ENCODE results near the gene IL19.

Gene IL19

GRCh38 chr1:206880314-206880713, 109.7 kb downstream of the IL19 start:
- Histone ChIP-seq H3K4me2 (ENCODE audit: insufficient read depth, low read length) (no peak overlapping the region), H3K9me3 (ENCODE audit: insufficient read depth, low read length, severe bottlenecking) (peaks cover 9% of the 10 kb centered on the region), H3K4me3 (ENCODE audit: low read depth in 1 of 2, low read length in 2 of 2) (no peak overlapping the region), H4K20me1 (ENCODE audit: insufficient read depth, low read length) (no peaks in the 10 kb centered on the region), H3K27ac (ENCODE audit: low read length) (no peak overlapping the region), H3K36me3 (ENCODE audit: insufficient read depth, low read length) (no peaks in the 10 kb centered on the region), H3K4me1 (ENCODE audit: insufficient read depth, low read length) (no peaks in the 10 kb centered on the region), H3K9ac (ENCODE audit: low read depth, low read length) (no peak overlapping the region), H3K79me2 (ENCODE audit: insufficient read depth, low read length) (no peaks in the 10 kb centered on the region), H3K27me3 (ENCODE audit: insufficient read depth, low read length, poor library complexity) (no peaks in the 10 kb centered on the region), H2AFZ (ENCODE audit: low read depth, low read length) (no peak overlapping the region)
- no peak for TF ChIP-seq EZH2 (IDR thresholded peaks at IDR 0.05; ENCODE audit: borderline replicate concordance, low read depth, low read length, severe bottlenecking)
- no peak for TF ChIP-seq CTCF (IDR thresholded peaks at IDR 0.05; ENCODE audit: borderline replicate concordance, extremely low read depth, low read length, poor library complexity, severe bottlenecking)
- no peak for ATAC-seq (ENCODE audit: insufficient read depth, low read depth)
- no peak for DNase-seq

GRCh38 chr1:206882555-206882954, 112.0 kb downstream of the IL19 start:
- no peak for DNase-seq
- Histone ChIP-seq H3K36me3 (ENCODE audit: insufficient read depth, low read length) (no peaks in the 10 kb centered on the region), H3K27ac (ENCODE audit: low read length) (no peak overlapping the region), H2AFZ (ENCODE audit: low read depth, low read length) (no peak overlapping the region), H3K9me3 (ENCODE audit: insufficient read depth, low read length, severe bottlenecking) (peaks cover 9% of the 10 kb centered on the region), H3K4me2 (ENCODE audit: insufficient read depth, low read length) (no peak overlapping the region), H3K79me2 (ENCODE audit: insufficient read depth, low read length) (no peaks in the 10 kb centered on the region), H3K4me1 (ENCODE audit: insufficient read depth, low read length) (no peaks in the 10 kb centered on the region), H4K20me1 (ENCODE audit: insufficient read depth, low read length) (no peaks in the 10 kb centered on the region), H3K9ac (ENCODE audit: low read depth, low read length) (no peak overlapping the region), H3K4me3 (ENCODE audit: low read depth in 1 of 2, low read length in 2 of 2) (no peak overlapping the region), H3K27me3 (ENCODE audit: insufficient read depth, low read length, poor library complexity) (no peaks in the 10 kb centered on the region)
- TF ChIP-seq CTCF (IDR thresholded peaks at IDR 0.05; ENCODE audit: borderline replicate concordance, extremely low read depth, low read length, poor library complexity, severe bottlenecking) (peak; percentile 33), EZH2 (IDR thresholded peaks at IDR 0.05; ENCODE audit: borderline replicate concordance, low read depth, low read length, severe bottlenecking) (no peak)
- no peak for ATAC-seq (ENCODE audit: insufficient read depth, low read depth)

GRCh38 chr1:206883160-206883559, 112.6 kb downstream of the IL19 start:
- Histone ChIP-seq H3K9me3 (ENCODE audit: insufficient read depth, low read length, severe bottlenecking) (peaks cover 6% of the 10 kb centered on the region), H3K9ac (ENCODE audit: low read depth, low read length) (no peak overlapping the region), H3K36me3 (ENCODE audit: insufficient read depth, low read length) (no peaks in the 10 kb centered on the region), H3K4me3 (ENCODE audit: low read depth in 1 of 2, low read length in 2 of 2) (no peak overlapping the region), H3K27me3 (ENCODE audit: insufficient read depth, low read length, poor library complexity) (no peaks in the 10 kb centered on the region), H3K4me2 (ENCODE audit: insufficient read depth, low read length) (no peak overlapping the region), H4K20me1 (ENCODE audit: insufficient read depth, low read length) (no peaks in the 10 kb centered on the region), H2AFZ (ENCODE audit: low read depth, low read length) (no peak overlapping the region), H3K27ac (ENCODE audit: low read length) (no peak overlapping the region), H3K79me2 (ENCODE audit: insufficient read depth, low read length) (no peaks in the 10 kb centered on the region), H3K4me1 (ENCODE audit: insufficient read depth, low read length) (no peaks in the 10 kb centered on the region)
- TF ChIP-seq CTCF (IDR thresholded peaks at IDR 0.05; ENCODE audit: borderline replicate concordance, extremely low read depth, low read length, poor library complexity, severe bottlenecking), result no peak
- no peak for TF ChIP-seq EZH2 (IDR thresholded peaks at IDR 0.05; ENCODE audit: borderline replicate concordance, low read depth, low read length, severe bottlenecking)
- no peak for ATAC-seq (ENCODE audit: insufficient read depth, low read depth)
- no peak for DNase-seq

DNA sequence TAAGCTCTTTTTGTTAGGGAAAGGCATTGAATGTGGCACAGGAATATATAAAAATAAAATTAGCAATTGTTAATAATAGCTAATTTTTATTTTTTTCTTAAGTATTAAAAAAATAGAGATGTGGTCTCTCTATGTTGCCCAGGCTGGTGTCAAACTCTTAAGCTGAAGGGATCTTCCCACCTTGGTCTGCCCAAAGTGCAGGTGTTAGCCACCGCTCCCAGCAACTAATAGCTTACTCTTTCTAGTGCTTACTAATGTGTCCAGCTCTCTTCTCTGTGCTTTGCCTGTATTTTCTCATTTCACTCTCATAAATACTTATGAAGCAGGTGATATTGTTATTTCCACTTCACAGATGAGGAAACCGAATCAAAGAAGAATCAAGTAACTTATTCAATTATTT, 113.3 kb downstream of the IL19 start:
- Histone ChIP-seq H3K4me1 (ENCODE audit: insufficient read depth, low read length) (no peaks in the 10 kb centered on the region), H3K4me3 (ENCODE audit: low read depth in 1 of 2, low read length in 2 of 2) (no peak overlapping the region), H3K4me2 (ENCODE audit: insufficient read depth, low read length) (no peak overlapping the region), H3K9ac (ENCODE audit: low read depth, low read length) (no peak overlapping the region), H3K27ac (ENCODE audit: low read length) (no peak overlapping the region), H4K20me1 (ENCODE audit: insufficient read depth, low read length) (no peaks in the 10 kb centered on the region), H3K27me3 (ENCODE audit: insufficient read depth, low read length, poor library complexity) (no peaks in the 10 kb centered on the region), H2AFZ (ENCODE audit: low read depth, low read length) (no peak overlapping the region), H3K79me2 (ENCODE audit: insufficient read depth, low read length) (no peaks in the 10 kb centered on the region), H3K9me3 (ENCODE audit: insufficient read depth, low read length, severe bottlenecking) (no peaks in the 10 kb centered on the region), H3K36me3 (ENCODE audit: insufficient read depth, low read length) (no peaks in the 10 kb centered on the region)
- TF ChIP-seq EZH2 (IDR thresholded peaks at IDR 0.05; ENCODE audit: borderline replicate concordance, low read depth, low read length, severe bottlenecking) (no peak), CTCF (IDR thresholded peaks at IDR 0.05; ENCODE audit: borderline replicate concordance, extremely low read depth, low read length, poor library complexity, severe bottlenecking) (no peak)
- no peak for DNase-seq
- ATAC-seq (ENCODE audit: insufficient read depth, low read depth), result no peak
